Hindlimb muscle (tissue), 1 donor: ENCODE results near the gene NPAS3. TPM values are rescaled to one million over a fixed set of nuclear protein-coding genes. Genes with fewer than 3 reads are reported as not detected.

Experiments
- DNase-seq: peaks from one replicate; pipeline ENCODE4 v3.0.0-alpha.2; 2013
- polyA plus RNA-seq: library from polyadenylated mRNA; unstranded; fragments of 120-200 nt; gene quantifications from one replicate; pipeline ENCODE4 v1.2.1, GENCODE V29; 2013; ENCODE audit not compliant: insufficient read length

Gene NPAS3
- polyA plus RNA-seq, 1 donor = 3.8 TPM

DNA sequence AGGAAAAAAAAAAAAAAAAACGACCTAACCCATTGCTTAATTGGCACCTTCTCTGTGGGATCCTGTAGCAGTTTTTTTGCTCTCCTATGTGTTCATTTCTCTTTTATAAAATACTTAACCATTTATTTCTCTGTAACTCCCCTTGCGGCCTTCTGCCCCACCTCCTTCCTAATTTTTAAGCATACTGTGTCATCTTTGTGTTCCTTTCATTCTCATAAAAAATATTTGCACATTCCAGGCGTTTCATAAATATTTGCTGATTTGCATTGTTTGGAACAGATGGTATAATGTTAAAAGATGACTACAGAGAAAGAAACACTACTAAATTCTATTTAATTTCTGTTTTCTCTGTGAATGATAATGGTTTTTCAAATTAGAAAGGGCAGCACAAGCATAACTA, 77.9 kb downstream of the NPAS3 start:
- no peak for DNase-seq

DNA sequence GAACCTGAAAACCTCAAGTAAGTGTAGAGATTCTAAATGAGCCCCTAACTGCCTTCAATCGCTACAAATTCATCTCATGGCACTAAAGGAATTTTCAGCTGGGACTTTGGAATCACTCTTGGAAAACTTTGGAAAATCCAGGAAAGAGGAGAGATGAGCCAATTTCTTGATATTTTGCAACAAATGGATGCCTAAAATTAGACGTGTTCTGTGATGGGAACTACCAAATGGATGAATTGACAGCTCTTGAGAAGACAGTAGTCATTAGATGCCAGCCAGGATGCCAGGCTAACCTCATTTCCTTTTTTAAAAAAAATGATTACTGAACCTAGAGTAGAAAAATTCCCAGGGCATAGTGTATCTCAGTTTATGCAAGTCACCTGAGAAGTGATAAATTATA, 78.3 kb downstream of the NPAS3 start:
- no peak for DNase-seq

DNA sequence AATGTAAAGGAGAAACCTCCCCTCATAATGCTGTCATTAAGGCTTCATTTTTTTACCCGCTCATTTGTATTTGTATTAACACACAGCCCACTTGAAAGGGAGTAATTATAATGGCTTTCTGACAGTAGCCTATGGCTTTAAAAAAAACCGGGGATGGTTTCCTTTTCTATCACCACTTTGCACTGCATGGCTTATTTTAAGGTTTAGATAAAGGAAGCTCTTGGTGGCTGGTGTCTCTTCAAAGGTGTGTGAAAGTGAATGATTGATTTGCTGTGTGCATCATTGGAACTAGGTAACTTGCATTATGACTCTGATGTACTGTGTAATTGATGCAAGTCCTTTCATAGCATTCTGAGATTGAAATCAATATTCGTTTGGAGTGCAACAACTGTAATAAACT, 80.7 kb downstream of the NPAS3 start:
- DNase-seq = no peak

DNA sequence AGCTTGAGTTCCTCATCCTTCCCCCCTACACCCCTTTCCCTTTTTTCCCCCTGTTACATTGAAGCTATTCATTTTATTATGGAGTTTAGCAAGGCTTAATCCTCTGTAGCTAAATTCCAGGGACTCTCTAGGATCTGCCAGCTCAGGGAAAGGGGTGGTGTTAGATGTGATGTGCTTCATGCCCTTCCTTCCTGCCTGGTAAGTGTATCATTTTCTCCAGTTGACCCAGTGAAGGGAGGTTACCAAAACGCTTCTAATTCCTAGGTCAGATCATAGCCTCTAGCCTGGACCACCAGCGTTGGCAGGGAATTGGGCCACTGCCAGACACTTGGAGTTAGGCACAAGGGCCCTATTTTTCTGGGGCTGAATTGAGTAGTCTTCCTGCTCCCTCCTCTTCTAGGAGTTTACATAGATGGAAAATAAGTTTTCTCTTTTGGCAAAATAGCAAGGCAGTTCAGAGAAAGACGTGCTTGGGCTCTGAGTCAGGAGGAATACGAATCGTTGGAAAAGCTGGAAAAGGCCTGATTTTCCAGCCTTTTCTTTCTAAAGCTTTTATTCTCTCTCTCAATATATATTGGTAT, 88.3 kb downstream of the NPAS3 start:
- peak; percentile 86 for DNase-seq

DNA sequence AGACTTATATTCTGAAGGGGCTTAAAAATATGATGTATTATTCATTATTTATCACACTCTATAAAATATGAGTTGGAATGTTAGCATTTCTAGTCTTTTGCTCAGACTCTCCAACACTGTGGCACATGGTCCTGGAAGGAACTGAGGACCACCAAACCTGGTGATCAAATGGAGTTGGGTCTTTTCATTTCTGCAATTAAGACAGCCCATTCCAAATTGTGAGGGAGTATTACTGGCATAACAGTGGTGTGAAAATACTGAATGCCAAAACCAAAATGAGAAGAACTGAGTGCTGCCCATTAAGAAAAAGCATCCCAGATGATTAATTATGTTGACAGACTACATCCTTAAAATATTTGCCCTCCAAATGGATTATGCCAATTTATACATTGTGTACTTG, 90.8 kb downstream of the NPAS3 start:
- DNase-seq = no peak

DNA sequence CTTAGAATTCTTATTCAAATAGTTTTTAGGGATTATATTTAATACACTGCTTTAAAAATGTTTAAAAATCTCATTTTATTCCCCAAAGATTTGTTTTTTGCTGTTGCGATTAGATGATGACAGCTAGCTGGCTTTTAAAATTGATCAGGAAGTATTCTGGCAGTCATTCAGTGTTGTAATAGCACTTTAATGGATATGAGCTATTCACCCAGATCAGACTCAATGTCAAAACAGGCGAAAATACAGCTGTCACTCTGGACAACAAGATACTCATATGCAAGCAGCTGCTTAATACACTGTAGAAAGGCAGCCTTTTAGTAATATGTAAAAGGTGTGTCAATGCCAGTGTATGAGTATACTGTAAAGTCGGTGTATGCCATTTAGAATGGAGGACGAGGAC, 91.7 kb downstream of the NPAS3 start:
- DNase-seq = no peak

DNA sequence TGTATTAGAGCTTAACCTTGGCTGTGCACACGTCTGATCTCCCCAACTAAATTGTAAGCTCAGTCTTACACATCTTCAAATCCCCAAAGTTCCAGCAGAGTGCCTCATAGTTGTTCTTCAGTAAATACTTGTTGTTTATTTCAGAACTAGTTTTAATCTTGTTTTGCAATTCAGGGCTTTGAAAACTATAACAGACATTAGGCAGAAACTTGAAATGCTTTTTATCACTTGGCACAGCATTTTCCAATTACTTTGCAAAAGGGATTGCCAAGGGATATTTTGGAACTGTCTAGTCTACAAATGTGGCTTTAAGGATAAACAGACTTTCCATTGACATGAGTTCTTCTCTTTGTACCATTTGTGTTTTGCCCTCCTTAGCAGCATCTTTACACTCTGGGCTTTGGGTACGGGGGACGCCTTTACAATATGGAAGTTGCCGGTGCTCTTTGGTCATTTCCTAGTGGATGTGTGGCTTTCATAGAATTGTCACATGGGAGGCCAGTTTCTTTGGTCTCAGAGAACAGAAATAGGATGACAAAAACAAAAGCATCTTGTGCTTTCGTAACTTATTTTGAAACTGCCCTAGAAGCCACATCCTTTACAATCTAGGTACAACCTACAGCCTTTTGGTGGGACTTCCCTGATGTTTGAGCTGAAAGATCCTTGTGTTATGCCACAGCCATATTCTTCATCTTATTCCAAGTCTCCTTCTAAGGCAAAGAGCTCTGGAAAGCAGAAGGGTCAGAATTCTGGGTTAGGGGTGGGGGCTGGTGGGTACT, 96.9 kb downstream of the NPAS3 start:
- no peak for DNase-seq

DNA sequence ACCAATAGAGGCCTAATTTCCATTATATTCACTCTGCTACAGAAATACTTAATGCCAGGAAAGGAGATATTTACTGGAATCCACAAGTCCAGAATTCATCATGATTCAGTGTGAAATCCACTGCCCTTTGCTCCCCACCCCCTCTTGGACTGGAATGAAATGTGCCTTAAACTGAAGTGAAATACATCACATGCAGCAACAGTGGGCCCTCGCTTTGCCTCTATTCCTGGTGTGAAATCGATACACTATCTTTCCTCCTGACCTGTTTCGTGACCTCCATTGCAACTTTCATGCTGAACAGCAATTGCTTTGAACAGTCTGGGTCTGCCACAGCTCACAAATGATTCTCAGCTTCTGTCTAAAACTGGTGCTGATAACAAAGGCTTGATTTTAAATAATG, 100.6 kb downstream of the NPAS3 start:
- DNase-seq = no peak

DNA sequence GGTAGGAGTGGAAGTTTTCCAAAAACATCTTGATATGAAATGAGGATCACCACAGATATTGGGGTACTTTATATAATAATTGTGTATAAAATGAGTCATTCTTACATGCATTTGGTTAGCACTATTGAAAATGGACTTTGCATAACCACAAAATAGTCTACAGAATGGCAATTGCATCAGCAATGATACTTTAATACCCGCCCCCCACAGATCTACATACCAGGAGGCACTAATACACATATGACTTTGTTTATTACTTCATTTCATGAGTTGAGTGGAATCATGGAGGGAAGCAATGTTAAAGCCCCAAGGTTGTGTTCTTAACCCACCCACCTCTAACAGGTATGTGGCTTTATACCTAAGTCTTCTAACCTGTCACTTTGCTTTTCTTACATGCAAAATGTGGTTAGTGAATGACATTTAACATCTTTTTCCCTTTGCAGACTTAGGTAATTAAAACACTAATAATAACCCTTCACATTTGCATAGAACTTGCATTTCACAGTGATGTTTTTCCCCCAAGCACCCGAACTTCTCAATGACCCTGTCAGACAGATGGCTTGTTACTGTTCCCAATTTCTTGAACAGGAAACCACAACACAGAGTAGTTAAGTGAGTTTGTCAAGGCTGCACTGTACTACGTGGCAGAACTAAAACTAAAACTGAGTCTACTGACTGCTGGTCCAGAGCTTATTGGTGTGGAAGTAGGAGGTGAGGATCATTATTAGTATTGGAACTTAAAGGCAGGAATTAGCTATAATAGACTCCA, 101.9 kb downstream of the NPAS3 start:
- DNase-seq = no peak

DNA sequence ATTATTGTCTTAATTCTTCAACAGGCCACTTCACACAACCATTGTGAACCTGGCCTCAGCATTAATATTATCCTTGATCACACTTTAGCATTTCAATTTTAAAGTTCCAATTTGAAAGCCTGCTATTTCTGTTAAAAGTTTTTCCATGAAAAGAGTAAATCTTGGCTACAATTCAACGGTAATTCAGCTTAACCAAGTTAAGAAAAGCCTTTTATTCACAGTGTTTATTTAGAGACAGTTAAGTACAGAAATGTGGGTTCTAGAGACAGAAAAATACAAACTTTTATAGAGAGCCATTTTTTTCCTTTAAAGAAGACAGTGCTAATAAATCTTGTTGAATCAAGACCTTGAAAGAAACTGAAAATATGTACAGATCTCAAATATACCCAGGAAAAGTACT, 103.9 kb downstream of the NPAS3 start:
- no peak for DNase-seq

DNA sequence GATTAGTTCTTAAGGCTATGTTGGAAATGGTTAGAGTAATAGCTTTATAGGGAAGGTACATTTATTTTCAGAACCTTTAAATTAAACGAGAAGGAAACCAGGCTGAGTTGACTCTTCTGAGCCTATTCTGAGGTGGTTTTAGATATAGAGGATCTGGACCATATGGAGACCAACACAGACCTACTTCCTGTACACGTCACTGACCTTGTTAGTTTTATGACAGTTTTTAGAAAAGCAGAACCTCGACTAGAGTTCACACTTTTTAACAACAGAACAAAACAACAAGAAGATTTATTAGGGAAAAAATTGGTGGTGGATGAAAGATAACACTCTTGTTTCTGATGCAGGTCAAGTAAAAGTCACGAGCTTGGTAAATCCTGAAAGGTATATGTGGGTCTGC, 107.1 kb downstream of the NPAS3 start:
- DNase-seq = no peak

DNA sequence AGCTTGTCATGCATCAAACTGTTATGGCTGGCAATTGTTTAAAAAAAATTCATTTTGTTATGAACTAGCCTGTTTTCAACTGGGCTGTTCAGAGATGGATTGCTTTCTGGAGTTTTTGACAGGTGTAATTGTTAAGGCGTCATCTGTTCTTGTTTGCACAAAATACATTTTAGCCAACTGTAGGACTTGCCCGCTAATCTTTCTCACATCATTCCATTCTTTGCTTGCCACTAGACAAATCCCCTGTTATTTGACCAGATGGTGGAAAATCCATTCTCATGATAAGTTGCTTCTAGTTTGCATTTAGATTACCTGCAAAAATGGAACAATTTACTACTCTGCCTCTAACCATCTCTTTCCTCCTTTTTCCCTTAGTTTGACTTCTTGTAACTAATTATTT, 114.3 kb downstream of the NPAS3 start:
- no peak for DNase-seq

DNA sequence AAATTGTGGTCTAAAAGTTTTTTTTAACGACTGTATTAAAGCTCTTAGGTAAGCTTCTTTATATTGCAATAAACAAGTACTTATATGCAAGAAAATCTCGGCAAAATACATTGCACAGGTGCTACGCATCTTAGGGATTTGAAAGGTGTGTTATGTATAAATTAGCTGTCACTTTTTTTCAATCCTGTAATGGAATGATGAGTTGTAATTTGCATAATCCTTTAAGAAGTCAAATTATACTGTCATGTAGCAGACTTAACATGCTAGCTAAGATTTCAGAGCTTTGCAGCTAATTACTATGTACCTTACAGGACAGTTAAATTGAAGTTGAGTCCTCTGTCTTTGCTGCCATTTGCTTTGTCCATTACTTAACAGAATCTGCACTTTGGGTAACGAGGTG, 117.5 kb downstream of the NPAS3 start:
- no peak for DNase-seq

DNA sequence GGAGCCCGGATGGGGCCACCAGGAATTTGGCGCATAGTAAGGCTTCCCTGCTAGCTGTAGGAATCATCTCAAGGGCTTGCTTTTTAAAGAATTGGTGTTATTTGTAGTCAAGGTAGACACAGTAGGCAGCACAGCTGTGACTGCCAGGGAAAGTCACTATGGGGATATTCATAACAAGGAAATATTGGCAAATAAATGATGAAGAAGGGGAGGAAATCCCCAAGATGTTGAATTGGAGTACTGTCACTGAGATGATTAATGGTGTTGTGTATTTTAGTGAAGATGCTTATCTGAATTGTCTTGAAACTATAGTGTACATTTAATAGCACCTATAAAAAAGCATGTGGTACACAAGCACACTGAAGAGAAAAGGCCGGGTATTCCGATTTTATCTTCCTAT, 118.9 kb downstream of the NPAS3 start:
- DNase-seq = no peak

DNA sequence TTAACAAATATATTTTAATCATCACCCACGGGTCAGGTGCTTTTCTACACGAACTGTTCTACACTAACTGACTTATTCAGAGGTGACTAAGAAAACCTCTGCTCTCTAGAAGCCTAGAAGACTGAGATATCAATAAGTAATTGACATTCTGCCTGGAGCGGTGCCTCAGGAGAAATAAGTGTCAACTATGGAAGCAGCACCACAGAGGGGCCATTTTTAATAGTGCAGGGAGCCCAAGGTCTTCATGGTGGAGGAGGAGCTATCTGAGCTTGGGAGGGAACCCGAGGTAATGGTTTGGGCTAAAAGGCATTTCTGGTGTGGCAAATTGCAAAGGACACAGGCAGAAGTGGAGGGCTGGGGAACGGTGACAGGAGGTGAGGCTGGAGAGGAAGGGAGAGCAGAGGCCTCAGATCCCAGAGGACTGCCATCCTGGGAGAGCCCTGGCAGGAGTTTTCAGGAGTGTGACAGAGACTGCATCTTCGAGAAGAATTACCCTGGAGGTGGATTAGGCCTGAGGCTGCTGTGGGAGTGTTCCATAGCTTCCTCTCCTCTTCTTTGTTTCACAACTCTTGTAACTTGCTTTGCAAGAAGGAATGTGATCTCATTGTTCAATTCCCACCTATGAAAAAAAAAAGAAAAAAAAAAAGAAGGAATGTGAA, 123.1 kb downstream of the NPAS3 start:
- no peak for DNase-seq

DNA sequence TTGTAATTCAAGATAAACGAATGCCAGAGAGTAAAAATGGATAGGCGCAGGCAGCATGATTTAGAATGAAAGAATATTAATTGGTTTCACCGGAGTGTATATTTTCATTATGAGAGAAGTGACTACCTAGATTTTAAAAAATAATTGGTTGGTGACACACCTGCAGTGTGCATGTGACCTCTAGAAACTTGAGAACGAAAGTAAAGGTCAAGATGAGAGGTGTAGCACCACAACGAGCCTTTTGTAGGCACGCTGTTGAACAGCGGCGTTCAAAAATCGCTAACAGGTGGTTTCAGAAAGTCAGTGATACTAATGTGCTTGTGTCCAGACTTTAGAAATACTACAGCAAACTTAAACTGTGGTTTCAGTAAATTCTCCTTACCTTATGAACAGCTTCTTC, 123.8 kb downstream of the NPAS3 start:
- DNase-seq = no peak

DNA sequence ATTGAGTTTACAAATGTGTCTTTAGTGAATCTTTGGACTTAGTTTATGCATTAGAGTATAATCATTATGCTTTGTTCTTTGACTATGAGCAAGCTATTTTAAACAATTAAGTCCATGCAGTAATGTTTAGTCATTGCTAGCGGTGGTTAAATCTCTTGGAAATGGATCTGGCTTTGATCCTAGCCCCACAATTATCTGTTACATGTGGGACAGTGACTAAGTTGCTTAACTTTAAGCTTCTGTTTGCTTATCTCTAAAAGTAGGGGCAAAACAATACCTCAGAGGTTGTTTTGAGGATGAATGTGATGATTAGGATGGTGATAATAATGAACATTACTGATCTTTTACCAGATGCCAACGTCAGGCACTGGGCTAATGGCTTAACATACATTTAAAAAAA, 124.2 kb downstream of the NPAS3 start:
- DNase-seq = no peak

DNA sequence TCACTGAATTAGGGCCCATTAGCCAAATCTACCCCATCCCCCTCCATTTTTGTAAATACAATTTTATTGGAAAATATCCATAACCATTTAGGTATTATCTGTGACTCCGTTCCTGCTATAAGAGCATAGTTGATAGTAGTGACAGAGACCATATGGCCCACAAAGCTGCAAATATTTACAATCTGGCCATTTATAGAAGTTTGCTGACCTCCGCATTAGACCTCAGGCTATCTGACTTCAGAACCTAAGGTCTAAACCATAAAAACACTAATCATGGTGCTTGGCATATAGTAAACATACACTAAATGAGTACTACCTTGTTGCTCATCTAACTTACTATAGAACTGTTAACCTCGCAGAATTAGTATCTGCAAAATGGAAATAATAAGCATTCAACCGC, 124.8 kb downstream of the NPAS3 start:
- DNase-seq = no peak

DNA sequence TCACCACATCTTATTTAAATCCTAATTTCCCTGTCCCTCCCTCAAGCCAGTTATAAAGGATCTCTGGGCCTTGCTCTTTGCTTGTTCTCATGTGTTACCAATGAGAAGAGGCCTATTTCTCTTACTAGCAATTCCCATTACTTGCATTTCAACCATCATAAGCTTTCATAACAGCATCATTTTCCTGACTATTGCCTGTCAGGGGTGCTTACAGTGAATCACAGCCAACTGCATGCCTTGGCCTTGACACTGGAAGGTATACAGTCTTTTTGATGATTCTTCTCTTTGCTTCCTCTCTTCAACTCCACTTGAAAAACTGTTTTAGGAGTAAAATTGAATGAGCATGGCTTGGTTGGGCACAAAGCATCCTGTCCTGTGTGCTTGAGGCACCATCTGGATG, 127.0 kb downstream of the NPAS3 start:
- no peak for DNase-seq

DNA sequence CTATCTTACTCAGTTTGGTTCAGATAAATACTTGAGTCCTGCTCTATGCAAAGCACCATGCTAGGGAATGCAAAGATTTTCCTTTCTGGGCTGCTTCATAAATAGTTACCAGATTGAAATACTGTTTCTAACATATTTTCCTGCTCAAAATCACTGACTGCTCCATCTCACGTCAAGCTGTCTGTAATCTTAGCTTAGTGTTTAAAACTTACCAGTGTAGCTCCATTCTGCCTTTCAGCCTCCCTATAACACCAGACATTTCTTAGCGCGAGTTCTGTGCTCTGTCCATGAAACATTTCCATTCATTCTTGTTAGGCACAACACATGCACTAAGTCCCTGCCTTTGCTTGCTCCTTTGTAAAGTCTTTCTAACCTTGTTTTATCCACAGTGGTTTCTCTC, 129.4 kb downstream of the NPAS3 start:
- DNase-seq = no peak

DNA sequence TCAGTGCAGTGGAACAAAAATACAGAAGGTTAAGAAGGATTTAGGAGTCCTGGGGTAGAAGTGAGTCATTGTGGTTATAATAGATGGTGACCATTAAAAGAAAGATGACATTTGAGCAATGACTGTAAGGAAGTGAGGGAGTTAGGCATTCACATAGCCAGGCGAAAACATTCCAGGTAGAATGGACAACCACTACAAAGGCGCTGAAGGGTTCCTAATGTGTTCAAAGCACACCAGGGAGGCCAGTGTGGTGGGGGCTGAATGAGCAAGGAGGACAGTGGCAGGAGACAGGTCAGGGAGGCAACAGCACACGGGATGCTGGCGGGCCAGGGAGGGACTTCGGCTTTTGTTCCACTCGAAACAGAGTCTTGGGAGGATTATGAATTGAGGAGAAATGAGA, 129.9 kb downstream of the NPAS3 start:
- no peak for DNase-seq

DNA sequence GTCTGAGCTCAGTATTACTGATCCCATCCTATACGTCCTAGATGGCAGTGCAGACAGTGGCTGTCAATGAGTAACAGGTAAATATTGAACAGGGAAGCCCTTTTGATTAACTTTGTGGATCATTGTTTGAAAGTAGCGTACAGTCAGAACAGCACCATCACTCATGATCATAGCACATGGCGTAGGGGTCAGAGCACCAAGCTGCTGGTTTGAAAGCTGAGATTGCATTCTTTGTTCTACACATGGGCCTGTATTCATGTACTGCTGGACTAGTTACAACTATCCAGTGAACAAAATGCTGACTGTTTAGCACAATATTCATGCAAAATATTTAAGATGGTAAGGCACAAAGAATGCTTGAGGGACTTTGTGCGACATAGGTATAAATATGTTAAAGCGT, 131.8 kb downstream of the NPAS3 start:
- no peak for DNase-seq

DNA sequence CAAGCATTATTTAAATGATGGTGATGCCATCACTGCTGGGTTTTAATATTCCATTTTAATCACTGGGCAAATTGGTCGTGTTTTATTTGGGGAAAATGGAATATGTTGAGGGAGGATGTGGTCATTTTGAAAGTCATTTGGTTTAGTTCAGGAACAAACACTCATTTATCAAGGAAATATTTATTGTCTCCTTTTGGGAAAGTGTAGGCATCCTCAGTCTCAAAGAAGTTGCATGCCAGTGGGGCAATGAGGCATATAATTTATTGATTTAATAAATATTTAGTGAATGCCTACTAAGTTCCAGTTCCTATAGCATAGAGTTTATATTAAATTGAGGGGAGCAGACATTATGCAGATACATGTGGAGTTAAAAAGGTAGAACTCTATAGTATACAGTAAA, 134.3 kb downstream of the NPAS3 start:
- no peak for DNase-seq

DNA sequence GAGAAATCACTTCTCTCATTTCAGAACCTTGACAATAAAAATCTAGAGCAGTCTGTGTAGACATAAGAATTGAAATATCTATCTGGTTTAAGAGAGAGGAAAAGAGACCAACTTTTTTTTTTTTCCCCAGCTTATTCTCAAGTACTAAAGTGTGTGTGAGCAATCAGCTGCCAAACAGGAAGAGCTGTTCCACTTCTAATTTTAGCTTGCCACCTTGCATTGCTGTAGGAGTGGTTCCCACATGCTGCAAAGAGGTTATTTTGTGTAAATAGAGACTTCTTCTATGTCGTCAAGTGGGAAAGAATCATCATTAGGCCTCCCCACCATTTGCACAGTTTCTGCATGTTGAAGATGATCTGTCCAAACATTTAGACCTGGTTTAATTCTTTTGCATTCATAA, 142.6 kb downstream of the NPAS3 start:
- DNase-seq = no peak
